ENCODE measurements around the gene SLC30A7.

SLC30A7 gene

DNA sequence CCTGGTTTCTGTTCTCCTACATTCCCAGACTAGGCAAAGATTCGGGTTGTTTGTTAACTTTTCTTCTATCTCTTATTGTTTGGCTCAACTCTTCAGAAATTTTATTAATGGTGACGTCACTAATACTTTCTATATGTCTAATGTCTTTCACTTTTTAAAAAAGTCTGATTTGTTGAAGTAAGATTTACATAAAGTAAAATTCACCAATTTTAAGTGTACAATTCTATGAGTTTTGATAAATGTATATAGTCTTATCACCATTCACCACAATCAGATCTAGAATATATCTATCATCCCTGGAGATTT is 29.0 kb upstream of the SLC30A7 start:
- ATAC-seq = no peak
- TF ChIP-seq ZFP30 (CRISPR knock-in tag; IDR thresholded peaks at IDR 0.05) = no peak
- no peak for TF ChIP-seq TCF4 (CRISPR knock-in tag; IDR thresholded peaks at IDR 0.05; ENCODE audit: borderline replicate concordance)
- TF ChIP-seq, protein P1, sequence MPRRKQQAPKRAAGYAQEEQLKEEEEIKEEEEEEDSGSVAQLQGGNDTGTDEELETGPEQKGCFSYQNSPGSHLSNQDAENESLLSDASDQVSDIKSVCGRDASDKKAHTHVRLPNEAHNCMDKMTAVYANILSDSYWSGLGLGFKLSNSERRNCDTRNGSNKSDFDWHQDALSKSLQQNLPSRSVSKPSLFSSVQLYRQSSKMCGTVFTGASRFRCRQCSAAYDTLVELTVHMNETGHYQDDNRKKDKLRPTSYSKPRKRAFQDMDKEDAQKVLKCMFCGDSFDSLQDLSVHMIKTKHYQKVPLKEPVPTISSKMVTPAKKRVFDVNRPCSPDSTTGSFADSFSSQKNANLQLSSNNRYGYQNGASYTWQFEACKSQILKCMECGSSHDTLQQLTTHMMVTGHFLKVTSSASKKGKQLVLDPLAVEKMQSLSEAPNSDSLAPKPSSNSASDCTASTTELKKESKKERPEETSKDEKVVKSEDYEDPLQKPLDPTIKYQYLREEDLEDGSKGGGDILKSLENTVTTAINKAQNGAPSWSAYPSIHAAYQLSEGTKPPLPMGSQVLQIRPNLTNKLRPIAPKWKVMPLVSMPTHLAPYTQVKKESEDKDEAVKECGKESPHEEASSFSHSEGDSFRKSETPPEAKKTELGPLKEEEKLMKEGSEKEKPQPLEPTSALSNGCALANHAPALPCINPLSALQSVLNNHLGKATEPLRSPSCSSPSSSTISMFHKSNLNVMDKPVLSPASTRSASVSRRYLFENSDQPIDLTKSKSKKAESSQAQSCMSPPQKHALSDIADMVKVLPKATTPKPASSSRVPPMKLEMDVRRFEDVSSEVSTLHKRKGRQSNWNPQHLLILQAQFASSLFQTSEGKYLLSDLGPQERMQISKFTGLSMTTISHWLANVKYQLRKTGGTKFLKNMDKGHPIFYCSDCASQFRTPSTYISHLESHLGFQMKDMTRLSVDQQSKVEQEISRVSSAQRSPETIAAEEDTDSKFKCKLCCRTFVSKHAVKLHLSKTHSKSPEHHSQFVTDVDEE (CRISPR knock-in tag; IDR thresholded peaks at IDR 0.05) = no peak
- no peak for TF ChIP-seq SNAI2 (CRISPR knock-in tag; IDR thresholded peaks at IDR 0.05)
- no peak for TF ChIP-seq ZNF70 (CRISPR knock-in tag; IDR thresholded peaks at IDR 0.05)
- no peak for TF ChIP-seq ZFP3 (CRISPR knock-in tag; IDR thresholded peaks at IDR 0.05)
- TF ChIP-seq PATZ1 (CRISPR knock-in tag; IDR thresholded peaks at IDR 0.05; ENCODE audit: borderline replicate concordance) = no peak

GRCh38 chr1:100868364-100868995 is 27.4 kb upstream of the SLC30A7 start:
- ATAC-seq = peak; percentile 66

GRCh38 chr1:100869996-100870395 is 25.9 kb upstream of the SLC30A7 start:
- ATAC-seq = no peak
- no peak for TF ChIP-seq ZNF70 (CRISPR knock-in tag; IDR thresholded peaks at IDR 0.05)
- no peak for TF ChIP-seq TOX (CRISPR knock-in tag; IDR thresholded peaks at IDR 0.05; ENCODE audit: borderline replicate concordance)
- no peak for TF ChIP-seq RARB (CRISPR knock-in tag; IDR thresholded peaks at IDR 0.05)
- no peak for TF ChIP-seq CSDC2 (CRISPR knock-in tag; IDR thresholded peaks at IDR 0.05)
- no peak for TF ChIP-seq ISL1 (CRISPR knock-in tag; IDR thresholded peaks at IDR 0.05)
- no peak for TF ChIP-seq TCF4 (CRISPR knock-in tag; IDR thresholded peaks at IDR 0.05; ENCODE audit: borderline replicate concordance)
- TF ChIP-seq, protein P1 (CRISPR knock-in tag; IDR thresholded peaks at IDR 0.05) = no peak
- TF ChIP-seq, protein P2, sequence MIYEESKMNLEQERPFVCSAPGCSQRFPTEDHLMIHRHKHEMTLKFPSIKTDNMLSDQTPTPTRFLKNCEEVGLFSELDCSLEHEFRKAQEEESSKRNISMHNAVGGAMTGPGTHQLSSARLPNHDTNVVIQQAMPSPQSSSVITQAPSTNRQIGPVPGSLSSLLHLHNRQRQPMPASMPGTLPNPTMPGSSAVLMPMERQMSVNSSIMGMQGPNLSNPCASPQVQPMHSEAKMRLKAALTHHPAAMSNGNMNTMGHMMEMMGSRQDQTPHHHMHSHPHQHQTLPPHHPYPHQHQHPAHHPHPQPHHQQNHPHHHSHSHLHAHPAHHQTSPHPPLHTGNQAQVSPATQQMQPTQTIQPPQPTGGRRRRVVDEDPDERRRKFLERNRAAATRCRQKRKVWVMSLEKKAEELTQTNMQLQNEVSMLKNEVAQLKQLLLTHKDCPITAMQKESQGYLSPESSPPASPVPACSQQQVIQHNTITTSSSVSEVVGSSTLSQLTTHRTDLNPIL (CRISPR knock-in tag; IDR thresholded peaks at IDR 0.05; ENCODE audit: low read depth) = no peak
- no peak for TF ChIP-seq SNAI2 (CRISPR knock-in tag; IDR thresholded peaks at IDR 0.05)
- TF ChIP-seq ARNTL (CRISPR knock-in tag; IDR thresholded peaks at IDR 0.05; ENCODE audit: borderline replicate concordance, low read depth) = no peak
- no peak for TF ChIP-seq ZFP3 (CRISPR knock-in tag; IDR thresholded peaks at IDR 0.05)
- TF ChIP-seq ZC3H10 (CRISPR knock-in tag; IDR thresholded peaks at IDR 0.05) = no peak

More at GRCh38 chr1:100868364-100868995, 27.4 kb upstream of the SLC30A7 start:
- no peak for TF ChIP-seq ZC3H10 (CRISPR knock-in tag; IDR thresholded peaks at IDR 0.05)
- TF ChIP-seq, protein P1 (CRISPR knock-in tag; IDR thresholded peaks at IDR 0.05) = no peak
- TF ChIP-seq ZNF565 (CRISPR knock-in tag; conservative IDR thresholded peaks at IDR 0.05; ENCODE audit: low read depth) = no peak
- TF ChIP-seq GLIS3 (CRISPR knock-in tag; IDR thresholded peaks at IDR 0.05) = no peak
- TF ChIP-seq, protein P3, sequence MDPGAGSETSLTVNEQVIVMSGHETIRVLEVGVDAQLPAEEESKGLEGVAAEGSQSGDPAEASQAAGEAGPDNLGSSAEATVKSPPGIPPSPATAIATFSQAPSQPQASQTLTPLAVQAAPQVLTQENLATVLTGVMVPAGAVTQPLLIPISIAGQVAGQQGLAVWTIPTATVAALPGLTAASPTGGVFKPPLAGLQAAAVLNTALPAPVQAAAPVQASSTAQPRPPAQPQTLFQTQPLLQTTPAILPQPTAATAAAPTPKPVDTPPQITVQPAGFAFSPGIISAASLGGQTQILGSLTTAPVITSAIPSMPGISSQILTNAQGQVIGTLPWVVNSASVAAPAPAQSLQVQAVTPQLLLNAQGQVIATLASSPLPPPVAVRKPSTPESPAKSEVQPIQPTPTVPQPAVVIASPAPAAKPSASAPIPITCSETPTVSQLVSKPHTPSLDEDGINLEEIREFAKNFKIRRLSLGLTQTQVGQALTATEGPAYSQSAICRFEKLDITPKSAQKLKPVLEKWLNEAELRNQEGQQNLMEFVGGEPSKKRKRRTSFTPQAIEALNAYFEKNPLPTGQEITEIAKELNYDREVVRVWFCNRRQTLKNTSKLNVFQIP (CRISPR knock-in tag; IDR thresholded peaks at IDR 0.05; ENCODE audit: borderline replicate concordance, low read depth) = no peak
- TF ChIP-seq ARNTL (CRISPR knock-in tag; IDR thresholded peaks at IDR 0.05; ENCODE audit: borderline replicate concordance, low read depth) = no peak
- TF ChIP-seq ZNF8 (CRISPR knock-in tag; IDR thresholded peaks at IDR 0.05) = no peak
- no peak for TF ChIP-seq CSRNP3 (CRISPR knock-in tag; IDR thresholded peaks at IDR 0.05)
- no peak for TF ChIP-seq BACH2 (CRISPR knock-in tag; IDR thresholded peaks at IDR 0.05; ENCODE audit: borderline replicate concordance)
